GM15510 (cell line): ENCODE measurements around the gene TCF7L1.

Experiments
- POLR2A ChIP-seq: IDR thresholded peaks from 3 replicates; pipeline ENCODE4 v1.6.1; 2011; ENCODE audit warnings: borderline replicate concordance; ENCODE audit not compliant: insufficient read length; ENCODE audit errors: extremely low read depth

The TCF7L1 gene

DNA sequence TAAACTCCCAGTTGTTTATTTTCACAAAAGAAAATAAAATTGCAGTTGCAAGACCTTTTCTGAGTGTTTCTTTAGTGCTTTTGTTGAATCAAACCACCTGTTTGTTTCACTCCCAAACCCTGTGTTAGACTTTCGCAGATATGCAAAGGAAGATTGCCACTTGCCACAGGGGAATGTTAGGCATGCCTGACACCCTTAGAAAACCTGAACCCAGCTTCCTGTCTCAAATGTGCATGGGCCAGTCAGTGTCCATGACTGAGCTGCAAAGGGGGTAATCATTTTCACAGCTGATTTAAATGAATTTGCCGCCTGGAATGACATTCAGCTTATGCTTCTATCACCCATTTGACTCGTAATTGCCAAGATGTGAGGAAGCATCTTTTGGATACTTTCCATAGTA lies 177.1 kb downstream of the TCF7L1 start:
- no peak for TF ChIP-seq POLR2A

DNA sequence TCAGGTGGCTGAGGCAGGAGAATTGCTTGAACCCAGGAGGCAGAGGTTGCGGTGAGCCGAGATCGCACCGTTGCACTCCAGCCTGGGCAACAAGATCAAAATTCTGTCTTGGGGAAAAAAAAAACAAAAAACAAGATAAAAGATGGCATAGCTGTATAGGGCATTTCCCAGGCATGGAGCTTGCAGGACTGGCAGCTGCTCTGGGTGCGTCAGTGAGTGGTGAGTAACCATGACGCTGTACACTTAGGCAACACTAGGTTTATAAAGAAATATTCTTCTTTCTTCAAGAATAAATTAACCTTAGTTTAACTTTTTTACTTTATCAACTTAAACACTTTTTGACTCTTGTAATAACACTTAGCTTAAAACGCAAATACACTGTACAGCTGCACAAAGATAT lies 179.2 kb downstream of the TCF7L1 start:
- TF ChIP-seq POLR2A: no peak

DNA sequence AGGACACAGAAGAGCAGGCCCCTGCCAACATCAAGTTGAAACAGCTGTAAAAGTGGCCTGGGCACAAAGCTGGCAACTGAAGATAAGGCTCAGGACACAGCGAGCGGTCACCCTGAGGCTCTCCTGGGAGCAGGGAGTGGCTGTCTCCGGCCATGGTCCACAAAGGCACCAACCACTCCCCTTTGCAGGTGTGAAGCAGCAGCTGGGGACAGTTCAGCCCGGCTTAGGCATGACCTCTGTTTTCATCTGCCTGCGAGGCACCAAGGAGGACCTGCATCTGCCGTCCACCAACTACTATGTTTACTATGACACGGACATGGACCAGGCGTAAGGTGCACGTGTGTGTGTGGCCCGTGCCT lies 181.7 kb downstream of the TCF7L1 start:
- no peak for TF ChIP-seq POLR2A

DNA sequence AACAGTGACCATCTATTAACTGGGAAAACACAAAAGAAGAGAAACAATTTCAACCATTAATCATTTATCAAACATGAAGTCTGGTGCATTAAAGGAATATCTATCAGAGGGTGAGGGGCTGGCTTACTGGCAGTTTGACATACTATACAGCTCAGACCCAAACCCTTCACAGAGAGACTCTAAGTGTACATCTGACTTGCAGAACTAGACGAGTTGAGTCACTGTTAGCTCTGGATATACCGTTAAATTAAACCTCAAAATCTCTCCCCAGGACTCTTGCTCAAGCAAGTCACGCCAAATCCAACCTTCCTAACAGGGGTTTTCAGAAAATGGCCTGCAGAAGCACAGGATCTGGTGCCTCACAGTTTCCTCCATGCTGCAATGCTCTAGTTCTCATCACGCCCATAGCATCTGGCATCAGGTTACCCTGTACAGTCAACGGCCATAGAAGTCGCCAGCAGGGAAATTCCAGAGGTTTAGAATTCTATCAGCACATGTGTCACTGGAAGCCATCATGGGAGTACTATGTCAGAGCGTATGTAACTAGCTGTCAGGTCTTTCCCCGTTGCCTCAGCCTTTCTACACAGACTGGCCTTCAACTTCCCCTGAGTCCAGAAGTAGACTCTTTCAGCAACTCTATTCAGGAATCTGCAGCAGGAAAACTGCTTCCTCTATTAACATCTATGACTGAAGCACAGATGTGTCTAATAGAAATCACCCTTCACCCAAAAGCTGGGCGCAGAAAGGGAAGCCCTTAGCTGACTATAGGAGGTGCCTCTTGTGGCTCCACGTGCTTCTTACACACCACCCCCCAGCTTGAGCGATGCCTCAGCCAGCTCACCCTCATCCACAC lies 185.3 kb downstream of the TCF7L1 start:
- no peak for TF ChIP-seq POLR2A

DNA sequence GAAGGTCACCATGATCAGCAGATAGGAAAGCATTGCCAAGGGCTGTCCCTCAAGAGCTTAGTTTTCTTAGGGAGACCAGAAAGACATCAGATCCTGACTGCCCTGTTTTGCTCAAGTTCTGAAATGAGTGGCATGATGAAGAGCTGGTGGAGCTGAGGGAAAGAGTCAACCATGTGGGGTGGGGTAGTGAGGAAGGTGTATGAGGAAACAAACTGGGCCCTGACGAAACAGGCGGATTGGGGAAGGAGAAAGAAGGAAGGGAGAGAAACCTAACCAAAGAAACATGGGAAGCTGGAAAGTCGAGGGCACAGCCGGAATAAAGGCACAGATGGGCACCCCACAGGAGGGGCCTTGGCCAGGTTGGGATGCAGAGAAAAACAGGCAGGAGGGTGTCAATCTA lies 186.6 kb downstream of the TCF7L1 start:
- TF ChIP-seq POLR2A: no peak

DNA sequence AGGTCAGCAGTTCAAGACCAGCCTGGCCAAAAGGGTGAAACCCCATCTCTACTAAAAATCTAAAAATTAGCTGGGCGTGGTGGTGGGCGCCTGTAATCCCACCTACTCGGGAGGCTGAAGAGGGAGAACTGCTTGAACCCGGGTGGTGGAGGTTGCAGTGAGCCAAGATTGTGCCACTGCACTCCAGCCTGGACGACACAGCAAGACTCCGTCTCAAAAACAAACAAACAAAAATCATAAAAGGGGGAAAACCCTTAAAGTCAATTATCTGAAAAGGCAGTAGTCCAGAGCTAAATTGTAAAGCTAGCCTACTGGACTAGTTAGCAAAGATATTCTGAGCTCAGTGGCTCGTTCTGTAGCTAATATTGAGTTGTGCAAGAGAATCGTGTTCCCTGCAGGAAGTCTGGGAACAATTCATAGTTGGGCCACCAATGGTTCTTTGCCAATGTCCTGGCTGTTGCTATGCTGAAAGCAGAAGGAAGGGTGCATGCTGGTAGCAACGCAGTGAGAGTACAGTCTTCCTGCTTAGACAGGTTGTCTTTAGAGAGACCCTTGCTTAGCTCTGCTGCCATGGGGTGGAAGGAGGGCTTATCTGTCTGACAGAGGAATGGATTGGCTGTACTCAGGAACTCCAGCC lies 190.3 kb downstream of the TCF7L1 start:
- no peak for TF ChIP-seq POLR2A

DNA sequence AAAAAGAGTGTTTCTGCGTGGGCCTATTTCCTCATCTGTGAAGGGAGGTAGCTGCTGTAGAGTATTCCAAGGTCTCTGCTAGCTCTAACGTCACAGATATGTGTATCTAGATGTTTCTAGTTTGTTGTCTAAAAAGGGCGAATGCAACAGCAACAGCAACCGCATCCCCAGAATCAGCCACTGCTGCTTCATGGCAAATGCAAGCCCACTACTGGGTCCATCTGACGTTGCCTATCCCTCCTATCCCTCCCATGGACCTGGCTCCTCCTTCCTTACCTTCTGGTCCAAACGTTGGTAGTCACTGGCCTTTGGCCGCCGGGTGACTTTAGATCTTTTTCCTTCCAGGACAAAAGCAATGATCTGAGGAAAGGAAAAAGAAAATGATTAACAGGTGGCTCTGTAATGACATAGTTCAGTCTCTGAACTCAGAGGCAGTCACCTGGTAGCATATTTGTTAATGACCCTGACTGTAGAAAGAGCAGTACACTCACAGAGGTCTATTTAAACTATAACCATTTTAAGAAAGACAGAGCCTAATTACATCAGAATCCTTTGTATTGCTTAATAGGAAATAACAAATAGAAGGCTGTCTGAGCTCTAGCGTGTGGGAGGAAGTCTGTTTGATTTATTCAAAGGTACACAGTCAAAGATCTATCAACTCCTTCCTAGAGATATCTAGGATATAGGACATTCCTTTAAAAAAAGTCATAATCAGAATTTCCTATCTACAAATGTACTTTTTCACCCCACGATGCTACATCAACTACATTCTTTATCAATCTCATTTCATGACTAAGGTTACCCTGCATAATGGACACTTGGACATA lies 191.7 kb downstream of the TCF7L1 start:
- no peak for TF ChIP-seq POLR2A

DNA sequence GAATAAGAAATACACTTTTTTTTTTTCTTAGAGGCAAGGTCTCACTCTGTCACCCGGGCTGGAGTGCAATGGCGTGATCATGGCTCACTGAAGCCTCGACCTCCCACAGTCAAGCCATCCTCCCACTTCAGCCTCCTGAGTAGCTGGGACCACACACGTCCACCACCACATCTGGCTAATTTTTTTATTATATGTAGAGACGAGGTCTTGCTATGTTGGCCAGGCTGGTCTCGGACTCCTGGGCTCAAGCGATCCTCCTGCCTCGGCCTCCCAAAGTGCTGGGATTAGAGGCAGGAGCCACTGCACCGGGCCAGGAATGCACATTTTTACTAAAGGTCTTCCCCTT lies 192.2 kb downstream of the TCF7L1 start:
- TF ChIP-seq POLR2A: no peak

DNA sequence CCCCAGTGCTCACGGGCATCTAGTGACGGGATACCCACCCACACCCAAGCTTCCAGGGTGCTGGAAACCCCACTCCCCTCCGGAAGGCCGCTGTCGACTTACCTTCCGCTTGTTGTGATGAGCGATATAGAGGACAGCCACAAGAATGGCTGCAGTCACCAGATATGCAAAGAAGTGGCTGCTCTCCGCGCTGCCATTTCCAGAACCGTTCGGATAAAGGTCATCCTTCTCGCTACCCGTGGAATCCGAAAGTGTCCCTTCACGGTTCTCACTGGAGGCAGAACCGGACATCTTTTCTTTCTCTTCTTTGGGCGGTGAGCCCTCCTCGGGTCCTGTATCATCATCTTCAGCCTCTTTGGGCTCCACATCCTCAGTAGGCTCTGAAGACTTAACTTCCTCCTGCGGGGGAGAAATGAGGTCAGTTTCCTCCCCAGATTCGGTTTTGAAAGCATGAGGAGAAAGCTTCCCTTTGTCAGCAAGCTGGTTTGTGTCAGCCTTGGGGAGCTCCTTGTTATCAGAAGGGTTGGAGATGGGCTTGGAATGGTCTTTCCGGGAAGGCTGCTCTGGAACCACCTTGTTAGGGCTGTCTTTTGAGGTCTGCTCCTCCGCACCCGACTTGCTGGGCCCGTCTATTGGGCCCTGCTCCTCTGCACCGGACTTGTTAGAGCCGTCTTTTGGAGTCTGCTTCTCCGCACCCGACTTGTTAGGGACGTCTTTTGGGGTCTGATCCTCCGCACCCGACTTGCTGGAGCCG lies 193.4 kb downstream of the TCF7L1 start:
- no peak for TF ChIP-seq POLR2A

DNA sequence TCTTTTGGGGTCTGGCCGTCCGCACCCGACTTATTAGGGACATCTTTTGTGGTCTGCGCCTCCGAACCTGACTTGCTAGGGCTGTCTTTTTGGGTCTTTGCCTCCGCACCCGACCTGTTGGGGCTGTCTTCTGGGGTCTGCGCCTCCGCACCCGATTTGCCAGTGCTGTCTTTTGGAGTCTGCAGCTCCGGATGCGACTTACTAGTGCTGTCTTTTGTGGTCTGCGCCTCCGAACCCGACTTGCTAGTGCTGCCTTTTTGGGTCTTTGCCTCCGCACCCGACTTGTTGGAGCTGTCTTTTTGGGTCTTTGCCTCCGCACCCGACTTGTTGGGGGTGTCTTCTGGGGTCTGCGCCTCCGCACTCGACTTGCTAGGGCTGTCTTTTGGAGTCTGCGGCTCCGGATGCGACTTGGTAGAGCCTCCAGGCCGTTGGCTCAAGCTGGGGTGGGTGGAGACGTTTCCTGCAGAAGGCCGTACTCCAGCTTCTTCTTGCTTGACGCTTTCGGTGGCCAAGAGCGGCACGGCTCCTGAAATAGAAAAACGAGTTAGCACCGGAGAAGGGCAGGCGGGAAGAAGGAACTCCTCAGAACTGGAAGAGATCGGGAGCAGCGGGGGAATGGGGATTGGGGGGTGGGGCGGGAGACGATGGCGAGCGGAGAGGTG lies 194.1 kb downstream of the TCF7L1 start:
- no peak for TF ChIP-seq POLR2A

DNA sequence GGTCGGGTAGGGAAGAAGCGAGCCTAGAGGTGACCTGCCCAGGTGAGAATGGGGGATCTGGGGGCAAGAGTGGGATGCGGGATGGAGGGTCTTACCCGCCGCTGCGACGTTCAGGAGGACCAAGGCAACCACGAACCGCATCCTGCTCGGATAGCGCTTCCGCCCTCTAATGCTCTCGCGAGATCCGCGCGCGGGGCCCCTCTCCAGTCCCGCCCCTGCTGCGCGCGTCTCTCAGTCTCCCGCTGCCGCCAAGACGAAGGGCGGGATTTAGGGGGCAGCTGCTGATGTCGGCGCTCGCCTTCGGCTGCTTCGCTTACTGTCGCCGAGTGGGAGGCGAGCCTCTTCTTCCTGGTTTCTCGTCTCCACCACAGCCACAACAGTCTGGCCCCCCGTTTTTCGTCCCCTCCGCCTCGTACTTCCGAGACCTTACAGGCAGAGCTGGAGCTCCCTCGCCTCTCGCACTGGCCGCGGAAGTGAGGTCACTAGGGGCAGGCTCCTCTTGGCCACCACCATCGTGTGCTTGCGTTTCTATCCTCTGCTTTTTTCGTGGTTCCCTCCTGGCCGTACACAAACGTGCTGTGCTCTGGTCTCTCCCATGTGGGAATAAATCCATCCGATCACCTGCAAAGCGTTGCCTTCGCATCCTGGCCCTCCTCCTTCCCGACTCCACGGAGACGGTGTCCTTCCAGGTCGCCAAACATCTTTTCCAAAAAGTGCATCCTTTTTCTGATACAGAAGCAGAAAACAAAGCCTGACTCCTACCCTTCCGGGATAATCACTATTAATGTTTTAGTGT lies 194.8 kb downstream of the TCF7L1 start, which contains the start of gene TGOLN2:
Gene TGOLN2, minus strand, starts transcription at position 168 of the 796 bp plus-strand sequence. Its CDS starts 27 bp downstream, at position 141.
- peak; percentile 99 for TF ChIP-seq POLR2A

DNA sequence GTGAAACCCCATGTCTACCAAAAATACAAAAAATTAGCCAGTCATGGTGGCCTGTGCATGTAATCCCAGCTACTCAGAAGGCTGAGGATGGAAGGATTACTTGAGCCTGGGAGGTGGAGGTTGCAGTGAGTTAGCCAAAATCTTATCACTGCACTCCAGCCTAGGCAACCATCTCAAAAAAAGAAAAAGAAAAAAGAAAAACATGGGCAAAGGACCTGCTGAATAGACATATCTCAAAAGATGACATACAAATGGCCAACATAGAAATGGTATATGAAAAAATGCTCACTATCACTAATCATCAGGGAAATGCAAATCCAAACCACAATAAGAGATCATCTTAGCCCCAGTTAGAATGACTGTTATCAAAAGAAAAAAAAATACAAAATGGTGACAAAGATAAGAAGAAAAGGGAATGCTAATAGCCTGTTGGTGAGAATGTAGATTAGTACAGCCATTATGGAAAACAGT lies 196.0 kb downstream of the TCF7L1 start:
- no peak for TF ChIP-seq POLR2A
